NOMO-1 (cell line): ENCODE measurements around the gene LTBP1.
"Not testable (repeated sequence)": the region's sequence is repeated elsewhere in the genome, so short reads cannot be mapped to it uniquely, and the experiment has no call there.

Experiments
- DNase-seq, 2 experiments: peaks; one replicate each; lab custom pipeline; 2025; ENCODE audit not compliant: unreplicated experiment in 2 of 2; lab: John Stamatoyannopoulos, UW

LTBP1 gene

DNA sequence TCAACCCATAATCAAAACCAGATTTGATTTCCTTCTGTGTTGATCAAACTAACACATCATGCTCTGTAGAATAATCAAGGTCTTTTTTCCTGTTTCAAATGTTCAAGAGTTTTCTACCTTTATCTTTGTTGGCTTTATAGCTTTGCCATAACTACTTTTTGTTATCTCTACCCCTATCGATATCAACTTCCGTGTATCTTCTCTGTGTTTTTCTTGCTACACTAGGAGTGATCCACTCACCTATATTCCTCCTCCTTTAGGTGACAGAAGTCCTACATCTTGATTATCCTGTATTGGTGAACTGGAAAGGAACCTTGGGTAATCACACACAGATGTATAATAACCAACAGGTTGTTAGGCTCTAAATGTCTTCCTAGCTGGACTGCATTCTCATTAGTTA, 85.5 kb downstream of the LTBP1 start:
- no peak for DNase-seq

- peak in 1 of 2 experiments; percentile 3 for DNase-seq
These were observed 86.9 kb downstream of the LTBP1 start for GRCh38 chr2:33033606-33034081.

DNA sequence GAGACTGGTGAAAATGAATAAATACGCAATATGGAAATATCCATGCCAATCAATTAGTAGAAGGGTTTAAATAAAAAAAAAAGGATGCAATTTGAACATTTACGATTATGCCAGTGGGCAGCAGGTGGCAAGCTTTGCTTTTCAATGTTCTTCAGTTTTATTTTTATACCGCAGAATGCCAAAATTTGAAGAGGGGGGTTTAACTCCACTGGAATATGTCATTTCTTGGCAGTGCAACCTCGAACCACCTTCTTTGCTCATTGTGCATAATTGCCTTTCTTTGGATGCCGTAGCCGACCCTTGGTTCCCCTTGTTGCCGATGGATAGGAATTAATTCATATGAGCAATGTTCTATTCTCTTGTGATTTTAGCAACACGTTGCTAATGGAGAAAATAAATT, 88.0 kb downstream of the LTBP1 start:
- peak in 1 of 2 experiments; percentile 2 for DNase-seq

GRCh38 chr2:33038230-33038629, 91.5 kb downstream of the LTBP1 start:
- no peak for DNase-seq

DNA sequence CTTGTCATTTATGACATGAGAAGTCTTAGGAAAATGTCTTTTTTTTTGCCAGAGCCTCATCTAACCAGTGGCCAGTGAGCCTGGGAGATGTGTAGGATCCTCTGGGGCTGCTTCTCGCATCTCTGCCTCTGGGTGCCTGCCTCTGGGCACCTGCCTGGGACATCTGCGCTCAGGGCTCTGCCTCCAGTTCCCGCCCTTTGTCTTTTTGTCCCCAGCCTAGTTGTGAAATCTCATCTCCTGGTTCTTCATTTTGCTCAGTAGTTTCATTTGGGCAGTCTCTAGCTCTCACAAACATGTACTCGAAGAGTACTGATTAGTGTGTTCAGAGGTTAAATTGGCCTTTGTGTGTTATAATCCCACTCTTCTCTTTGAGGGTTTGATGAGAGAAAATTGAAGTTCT, 92.0 kb downstream of the LTBP1 start:
- DNase-seq = no peak

DNA sequence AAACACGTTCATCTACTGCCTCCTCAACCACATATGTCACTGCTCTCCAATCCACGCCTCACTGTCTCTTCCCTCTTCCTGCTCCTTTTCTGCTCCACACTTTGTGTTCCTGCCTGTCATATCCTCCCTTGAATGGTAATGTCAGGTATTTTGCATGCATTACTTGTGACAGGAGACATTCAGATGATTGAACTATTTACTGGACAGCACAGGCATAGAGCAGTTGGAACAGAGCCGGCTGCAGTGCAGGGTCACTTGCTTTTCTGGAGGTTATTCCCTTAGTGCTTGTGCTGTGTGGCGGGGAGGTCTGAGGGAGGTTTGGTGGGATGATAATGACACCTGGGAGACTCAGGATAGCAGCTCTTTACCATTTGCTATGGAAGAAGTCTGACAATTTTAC, 93.8 kb downstream of the LTBP1 start:
- no peak for DNase-seq

DNA sequence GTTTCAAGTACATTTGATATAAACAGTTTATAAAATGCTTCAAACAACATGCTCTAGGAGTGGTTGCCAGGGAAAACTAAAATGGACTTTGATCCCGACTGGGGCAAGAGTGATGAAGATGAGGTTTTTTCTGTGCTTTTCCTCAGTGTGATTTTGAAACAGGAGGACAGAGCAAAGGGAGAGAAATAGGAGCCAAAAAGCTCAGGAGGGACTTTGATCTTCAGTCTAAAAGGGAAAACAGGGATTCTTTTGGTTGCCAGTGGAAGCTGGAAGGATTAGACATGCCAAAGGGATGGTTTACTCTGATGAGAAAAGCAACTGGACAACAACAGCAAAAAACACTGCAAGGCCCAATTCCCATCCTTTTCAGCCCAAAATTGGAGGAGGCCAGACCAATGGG, 95.5 kb downstream of the LTBP1 start:
- DNase-seq = no peak

- DNase-seq = no peak
These were observed 96.1 kb downstream of the LTBP1 start for GRCh38 chr2:33042819-33043218.

- DNase-seq = no peak
These were observed 101.2 kb downstream of the LTBP1 start for GRCh38 chr2:33047939-33048338.

DNA sequence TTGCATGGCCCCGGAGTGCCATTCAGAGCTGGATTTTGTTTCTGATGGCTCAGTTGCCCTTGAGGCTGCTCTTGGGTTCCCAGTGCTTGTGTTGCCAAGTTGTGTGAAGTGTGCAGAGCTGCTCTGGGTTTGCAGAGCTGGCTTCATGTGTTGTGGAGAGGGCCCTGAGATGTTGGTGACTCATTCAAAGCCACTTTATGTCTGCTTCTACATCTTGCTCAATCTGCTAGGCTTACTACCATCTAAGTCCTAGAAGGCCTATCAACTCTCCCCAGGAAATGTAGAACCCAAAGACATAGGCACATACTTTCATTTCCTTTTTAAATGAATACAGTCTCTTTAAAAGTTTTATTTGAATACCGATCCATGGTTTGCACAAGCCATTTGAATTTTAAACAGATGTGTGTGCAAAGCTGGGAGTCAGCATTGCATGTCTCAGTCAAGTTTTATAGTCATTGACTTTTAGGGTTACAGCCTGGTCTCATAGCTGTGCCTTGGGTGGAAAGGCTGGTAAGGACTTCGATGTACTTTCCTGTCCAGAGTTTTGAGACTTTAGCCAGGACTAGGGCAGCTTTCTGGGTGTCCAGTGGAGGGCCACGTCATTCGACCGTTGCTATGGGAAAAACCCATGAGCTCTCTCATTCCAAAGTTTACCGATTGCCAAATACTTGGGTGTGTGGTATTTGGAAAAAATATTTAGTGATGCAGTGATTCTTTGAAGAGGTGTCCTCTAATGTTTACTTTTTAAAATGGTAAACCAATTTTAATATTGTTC, 105.0 kb downstream of the LTBP1 start:
- peak; percentile 82 to 88 for DNase-seq

DNA sequence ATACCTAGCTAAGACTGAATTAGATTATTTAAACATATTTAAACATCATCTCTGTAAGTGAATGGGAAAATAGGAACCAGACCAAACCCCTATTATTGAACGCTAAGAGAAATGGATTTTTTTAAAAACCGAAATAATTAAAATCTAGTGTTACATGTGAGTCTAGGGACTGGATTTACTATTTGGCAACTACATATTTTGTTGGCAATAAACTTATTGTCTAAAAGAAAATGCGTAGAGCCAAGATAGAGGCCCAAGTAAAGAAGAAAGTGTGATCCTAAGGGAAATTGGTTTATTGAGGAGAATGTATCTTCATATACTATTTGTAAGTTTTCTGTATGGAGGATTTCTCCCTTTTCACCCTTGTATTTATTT, 105.6 kb downstream of the LTBP1 start:
- no peak for DNase-seq

GRCh38 chr2:33052795-33053194, 106.0 kb downstream of the LTBP1 start:
- not testable (repeated sequence) for DNase-seq

GRCh38 chr2:33056170-33056569, 109.4 kb downstream of the LTBP1 start:
- no peak for DNase-seq

- not testable (repeated sequence) for DNase-seq
These were observed 110.7 kb downstream of the LTBP1 start for GRCh38 chr2:33057307-33058028.

DNA sequence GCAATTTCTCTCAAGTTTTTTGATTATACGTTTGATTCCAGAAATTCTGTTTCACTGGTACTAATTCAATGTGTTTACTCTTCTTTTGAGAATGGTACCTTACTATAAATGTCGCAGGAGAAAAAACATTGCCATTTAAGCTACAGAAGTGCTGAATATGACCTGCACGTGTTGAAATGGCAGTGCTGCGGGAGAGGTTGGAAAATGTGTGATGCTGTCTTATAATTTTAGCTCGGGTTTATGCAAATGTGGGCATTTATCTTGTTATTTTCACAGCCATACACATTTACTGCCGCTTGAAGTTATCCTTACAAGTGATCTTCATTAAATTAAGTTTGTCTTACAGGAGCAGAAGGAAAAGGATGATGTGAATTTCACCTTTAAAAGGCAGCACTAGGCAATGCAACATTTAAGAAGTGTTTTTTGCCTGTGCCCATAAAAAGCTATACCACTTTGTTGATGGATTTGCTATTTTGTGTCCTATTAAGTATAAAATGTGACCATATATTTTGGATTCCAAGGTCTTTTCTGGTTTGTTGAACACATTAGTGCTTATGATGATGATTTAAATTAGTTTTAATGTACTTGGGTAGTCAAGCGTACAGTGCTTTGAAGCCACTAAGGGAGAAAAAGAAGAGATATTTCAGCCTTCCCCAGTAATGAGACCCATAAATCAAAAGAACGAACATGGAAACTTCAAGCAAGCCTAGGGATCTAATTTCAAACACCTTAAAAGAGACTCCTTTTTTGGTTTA, 112.1 kb downstream of the LTBP1 start:
- no peak for DNase-seq

DNA sequence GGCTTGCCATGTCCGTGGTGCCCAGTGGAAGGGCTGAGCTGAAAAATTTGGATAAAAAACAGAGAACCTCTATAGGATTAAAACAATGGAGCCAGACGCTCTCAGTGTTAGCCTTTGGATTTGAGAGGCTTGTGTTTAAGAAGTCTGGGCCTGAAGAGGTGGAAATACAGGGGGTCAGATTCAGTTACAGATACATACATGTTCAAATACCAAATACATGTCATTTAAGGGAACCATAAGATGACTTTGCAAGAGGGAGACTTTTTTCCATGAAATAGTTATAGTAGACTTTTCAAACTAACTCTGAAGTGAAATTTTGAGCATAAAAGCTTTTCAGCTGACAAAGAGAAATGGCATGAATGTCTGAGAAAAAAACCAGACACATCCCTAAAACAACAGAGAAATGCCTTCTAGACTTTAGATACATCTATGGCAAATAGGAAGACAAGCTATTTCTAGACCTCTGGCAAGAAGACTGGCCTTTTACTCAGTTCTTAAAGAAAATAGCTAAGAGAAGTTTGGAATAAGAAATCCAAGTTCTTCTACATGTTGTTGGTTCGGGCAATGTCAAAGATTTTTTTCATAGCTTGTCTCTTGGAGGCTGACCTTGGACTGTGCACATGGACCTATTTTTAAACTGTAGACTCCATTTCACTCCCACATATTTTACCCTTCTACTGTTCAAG, 112.9 kb downstream of the LTBP1 start:
- no peak for DNase-seq

DNA sequence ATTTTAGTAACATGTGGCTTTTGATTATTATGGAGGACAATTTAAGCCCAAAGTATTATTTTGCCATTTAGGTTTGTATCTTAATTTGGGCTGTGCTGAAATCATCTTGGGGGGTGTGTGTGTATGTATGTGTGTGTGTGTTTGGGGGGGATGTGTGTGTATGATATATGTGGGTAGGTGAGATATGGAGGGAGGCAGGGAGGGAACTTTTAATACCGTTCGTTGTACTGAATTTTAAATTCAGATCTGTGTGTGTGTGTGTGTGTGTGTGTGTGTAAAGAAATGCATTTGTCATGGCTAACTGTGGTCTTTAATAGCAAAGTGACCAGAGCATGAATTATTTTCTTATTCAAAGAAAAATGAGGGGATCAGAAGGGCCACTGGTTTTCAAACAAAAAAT, 113.7 kb downstream of the LTBP1 start:
- DNase-seq = no peak

DNA sequence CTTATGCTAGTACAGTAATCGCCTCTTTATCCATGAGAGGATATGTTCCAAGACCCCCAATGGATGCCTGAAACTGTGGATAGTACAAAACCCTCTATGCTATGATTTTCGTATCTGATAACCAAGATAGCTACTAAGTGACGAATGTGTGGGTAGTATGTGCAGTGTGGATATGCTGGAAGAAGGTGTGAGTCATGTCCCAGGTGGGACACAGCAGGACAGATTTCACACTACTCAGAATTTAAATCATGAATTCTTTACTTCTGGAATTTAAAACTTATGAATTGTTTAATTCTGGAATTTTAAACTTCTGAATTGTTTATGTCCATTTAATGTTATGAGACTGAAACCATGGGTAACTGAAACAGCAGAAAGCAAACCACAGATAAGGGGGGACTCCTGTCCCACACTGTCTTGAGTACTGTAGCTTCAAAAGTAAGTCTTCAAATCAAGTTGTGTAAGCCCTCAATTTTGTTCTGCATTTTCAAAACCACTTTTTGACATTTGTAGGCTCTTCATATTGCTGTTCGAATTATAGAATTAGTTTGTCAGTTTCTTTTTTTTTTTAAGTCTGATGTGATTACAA, 116.0 kb downstream of the LTBP1 start:
- no peak for DNase-seq

- no peak for DNase-seq
These were observed 117.6 kb downstream of the LTBP1 start for GRCh38 chr2:33064349-33064801.

DNA sequence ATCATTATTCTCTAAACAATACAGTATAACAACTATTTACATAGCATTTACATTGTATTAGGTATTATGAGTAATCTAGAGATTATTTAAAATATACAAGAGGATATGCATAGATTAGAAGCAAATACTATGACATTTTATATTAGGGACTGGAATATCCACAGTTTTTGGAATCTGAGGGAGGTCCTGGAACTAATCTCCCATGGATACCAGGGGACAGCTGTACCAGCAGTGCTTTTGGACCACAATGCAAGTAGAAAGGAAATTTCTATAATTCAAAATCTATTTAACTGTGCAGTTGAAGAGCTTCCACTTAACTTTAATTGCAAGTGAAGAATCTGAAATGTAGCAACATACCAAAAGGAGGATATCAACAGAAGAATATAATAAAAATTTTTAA, 120.8 kb downstream of the LTBP1 start:
- no peak for DNase-seq
